Keratinocyte (primary cell): ENCODE results near the gene LPCAT4. TPM values are rescaled to one million over a fixed set of nuclear protein-coding genes. Genes with fewer than 3 reads are reported as not detected.

Experiments used
- DNase-seq: peaks from one replicate; pipeline ENCODE4 v3.0.0-alpha.2; 2011; ENCODE audit warnings: low read depth, missing footprints, low spot score
- FAIRE-seq: peaks from 2 replicates; lab custom pipeline; 2011; peaks lifted over from hg19 to GRCh38; lab: Jason Lieb, UNC
- H2AFZ ChIP-seq: 2 replicates; pipeline ENCODE4 v1.6.0; 2012; ENCODE audit warnings: low read length, control low read depth, inconsistent platforms; ENCODE audit not compliant: control insufficient read depth
- H3K27ac ChIP-seq: 2 replicates; pipeline ENCODE4 v1.5.1; 2011; ENCODE audit warnings: low read length; ENCODE audit not compliant: control insufficient read depth, insufficient read depth
- H3K27me3 ChIP-seq: 3 replicates; pipeline ENCODE4 v1.6.0; 2011; ENCODE audit warnings: low read length; ENCODE audit not compliant: control insufficient read depth, insufficient read depth; ENCODE audit errors: extremely low read depth
- H3K36me3 ChIP-seq, 2 experiments: 2 replicates in 1 of 2; 3 replicates in 1 of 2; pipeline ENCODE4 v1.5.1; 2011; ENCODE audit warnings: low read length in 2 of 2, mild to moderate bottlenecking in 1 of 2; ENCODE audit not compliant: control insufficient read depth in 2 of 2, insufficient read depth in 2 of 2; ENCODE audit errors: extremely low read depth in 1 of 2
- H3K4me1 ChIP-seq: 3 replicates; pipeline ENCODE4 v1.5.1; 2011; ENCODE audit warnings: low read length; ENCODE audit not compliant: control insufficient read depth, insufficient read depth; ENCODE audit errors: extremely low read depth
- H3K4me2 ChIP-seq: 3 replicates; pipeline ENCODE4 v1.6.0; 2011; ENCODE audit warnings: low read depth, low read length; ENCODE audit not compliant: control insufficient read depth, insufficient read depth; ENCODE audit errors: extremely low read depth
- H3K4me3 ChIP-seq, 3 experiments: fragments of 200-600 bp in 1 of 3; sonication (generic) in 1 of 3; 2 replicates in 2 of 3; 3 replicates in 1 of 3; pipeline ENCODE4 v1.5.1; 2011 to 2016; ENCODE audit warnings: low read length in 3 of 3, mild to moderate bottlenecking in 3 of 3, control low read depth in 2 of 3, inconsistent platforms in 1 of 3, low read depth in 1 of 3, mixed read lengths in 1 of 3, mixed run types in 1 of 3, moderate library complexity in 1 of 3; ENCODE audit not compliant: control insufficient read depth in 2 of 3, insufficient read depth in 2 of 3; ENCODE audit errors: extremely low read depth in 1 of 3
- H3K79me2 ChIP-seq: 2 replicates; pipeline ENCODE4 v1.6.0; 2012; ENCODE audit warnings: low read length; ENCODE audit not compliant: control insufficient read depth, insufficient read depth
- H3K9ac ChIP-seq: 3 replicates; pipeline ENCODE4 v1.6.0; 2011; ENCODE audit warnings: low read length; ENCODE audit not compliant: control insufficient read depth, insufficient read depth; ENCODE audit errors: extremely low read depth
- H3K9me1 ChIP-seq: 3 replicates; pipeline ENCODE4 v1.6.0; 2011; ENCODE audit warnings: low read length; ENCODE audit not compliant: control insufficient read depth, insufficient read depth; ENCODE audit errors: extremely low read depth
- H3K9me3 ChIP-seq: 2 replicates; pipeline ENCODE4 v1.5.1; 2012; ENCODE audit warnings: low read depth, low read length; ENCODE audit not compliant: control insufficient read depth
- H4K20me1 ChIP-seq: 3 replicates; pipeline ENCODE4 v1.6.0; 2011; ENCODE audit warnings: low read length; ENCODE audit not compliant: control insufficient read depth, insufficient read depth; ENCODE audit errors: extremely low read depth
- CTCF ChIP-seq, 3 experiments: IDR thresholded peaks in 1 of 3; conservative IDR thresholded peaks in 1 of 3; optimal IDR thresholded peaks in 1 of 3; 2 replicates in 2 of 3; 3 replicates in 1 of 3; pipeline versions ENCODE3 to v1.5.1; 2011; ENCODE audit warnings: low read length in 3 of 3, mild to moderate bottlenecking in 3 of 3, moderate library complexity in 2 of 3, control low read depth in 1 of 3, inconsistent platforms in 1 of 3; ENCODE audit not compliant: insufficient read depth in 2 of 3; ENCODE audit errors: extremely low read depth in 1 of 3
- EZH2 ChIP-seq: IDR thresholded peaks from one replicate; pipeline ENCODE4 v1.6.1; 2012; ENCODE audit warnings: inconsistent platforms, mild to moderate bottlenecking, low read length, moderate library complexity
- dilution Hi-C: fragments of 300-500 bp; cut with MboI; formaldehyde crosslinking; loops from one replicate; pipeline ENCODE4 v1.7.0; 2020; ENCODE audit warnings: low sequenced_read_pairs; ENCODE audit not compliant: extremely low pct_ligation_motif_present
- polyA plus RNA-seq, 5 experiments: library from polyadenylated mRNA; depleted of rRNA in 3 of 5; stranded (reverse) in 3 of 5; stranded (forward) in 1 of 5; unstranded in 1 of 5; fragments of >200 nt; gene quantifications; 1 replicate in 1 of 5; 2 replicates in 3 of 5; 3 replicates in 1 of 5; pipeline versions ENCODE4 v1.2.1 to v1.2.3, GENCODE V29; 2011 to 2012; ENCODE audit warnings: missing spikeins in 2 of 5, low read depth in 1 of 5, low replicate concordance in 1 of 5

LPCAT4 gene
- polyA plus RNA-seq, 1 donor (not counting 4 experiments of a cell fraction or from before 2014, with no cell fraction given): 43.3 TPM

GRCh38 chr15:34357653-34358052 is 9.3 kb downstream of the LPCAT4 start:
- DNase-seq: no peak
- Histone ChIP-seq H3K27ac (no peak overlapping the region), H3K36me3 (peaks cover 27 to 29% of the 10 kb centered on the region in 2 experiments)

GRCh38 chr15:34355241-34355640 is 11.8 kb downstream of the LPCAT4 start:
- H3K9ac ChIP-seq: no peak overlapping the region
- dilution Hi-C loops: no loop called here

More at GRCh38 chr15:34357653-34358052, 9.3 kb downstream of the LPCAT4 start:
- Histone ChIP-seq H3K27me3 (no peaks in the 10 kb centered on the region), H3K4me3 (no peak overlapping the region), H3K9ac (no peak overlapping the region), H4K20me1 (peaks cover 3% of the 10 kb centered on the region), H3K9me1 (peaks cover 6% of the 10 kb centered on the region), H3K79me2 (no peaks in the 10 kb centered on the region), H3K4me1 (peaks cover 11% of the 10 kb centered on the region), H3K9me3 (no peaks in the 10 kb centered on the region), H2AFZ (no peak overlapping the region), H3K4me2 (no peak overlapping the region)
- FAIRE-seq: no peak
- dilution Hi-C loops: no loop called here
- TF ChIP-seq EZH2: no peak
- no peak for TF ChIP-seq CTCF (optimal IDR thresholded peaks at IDR 0.05 in 1 of 3, IDR thresholded peaks at IDR 0.05 in 1 of 3, conservative IDR thresholded peaks at IDR 0.05 in 1 of 3; ENCODE audit: extremely low read depth in 1 of 3, insufficient read depth in 2 of 3, low read length in 3 of 3)

More at GRCh38 chr15:34355241-34355640, 11.8 kb downstream of the LPCAT4 start:
- peaks cover 11 to 24% of the 10 kb centered on the region in 2 experiments for H3K36me3 ChIP-seq
- H3K27ac ChIP-seq: no peak overlapping the region
- H3K4me3 ChIP-seq: no peak overlapping the region
- H2AFZ ChIP-seq: no peak overlapping the region
- TF ChIP-seq CTCF (optimal IDR thresholded peaks at IDR 0.05 in 1 of 3, IDR thresholded peaks at IDR 0.05 in 1 of 3, conservative IDR thresholded peaks at IDR 0.05 in 1 of 3; ENCODE audit: extremely low read depth in 1 of 3, insufficient read depth in 2 of 3, low read length in 3 of 3) (no peak), EZH2 (no peak)
- H3K9me3 ChIP-seq: no peaks in the 10 kb centered on the region
- H3K4me1 ChIP-seq: peaks cover 2% of the 10 kb centered on the region
- H3K9me1 ChIP-seq: no peaks in the 10 kb centered on the region
- H3K79me2 ChIP-seq: no peaks in the 10 kb centered on the region
- DNase-seq (no peak), FAIRE-seq (no peak)
- H4K20me1 ChIP-seq: no peaks in the 10 kb centered on the region
- no peak overlapping the region for H3K4me2 ChIP-seq
- H3K27me3 ChIP-seq: no peaks in the 10 kb centered on the region
